NK-92 (cell line): Measurements from ENCODE around the gene SPEM1.

ENCODE experiments used
- DNase-seq: peaks from one replicate; lab custom pipeline; 2025; ENCODE audit not compliant: unreplicated experiment; lab: John Stamatoyannopoulos, UW

SPEM1 gene, protein sequence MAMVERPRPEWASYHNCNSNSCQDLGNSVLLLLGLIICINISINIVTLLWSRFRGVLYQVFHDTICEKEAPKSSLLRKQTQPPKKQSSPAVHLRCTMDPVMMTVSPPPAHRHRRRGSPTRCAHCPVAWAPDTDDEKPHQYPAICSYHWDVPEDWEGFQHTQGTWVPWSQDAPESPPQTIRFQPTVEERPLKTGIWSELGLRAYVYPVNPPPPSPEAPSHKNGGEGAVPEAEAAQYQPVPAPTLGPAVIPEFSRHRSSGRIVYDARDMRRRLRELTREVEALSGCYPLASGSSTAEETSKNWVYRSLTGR

DNA sequence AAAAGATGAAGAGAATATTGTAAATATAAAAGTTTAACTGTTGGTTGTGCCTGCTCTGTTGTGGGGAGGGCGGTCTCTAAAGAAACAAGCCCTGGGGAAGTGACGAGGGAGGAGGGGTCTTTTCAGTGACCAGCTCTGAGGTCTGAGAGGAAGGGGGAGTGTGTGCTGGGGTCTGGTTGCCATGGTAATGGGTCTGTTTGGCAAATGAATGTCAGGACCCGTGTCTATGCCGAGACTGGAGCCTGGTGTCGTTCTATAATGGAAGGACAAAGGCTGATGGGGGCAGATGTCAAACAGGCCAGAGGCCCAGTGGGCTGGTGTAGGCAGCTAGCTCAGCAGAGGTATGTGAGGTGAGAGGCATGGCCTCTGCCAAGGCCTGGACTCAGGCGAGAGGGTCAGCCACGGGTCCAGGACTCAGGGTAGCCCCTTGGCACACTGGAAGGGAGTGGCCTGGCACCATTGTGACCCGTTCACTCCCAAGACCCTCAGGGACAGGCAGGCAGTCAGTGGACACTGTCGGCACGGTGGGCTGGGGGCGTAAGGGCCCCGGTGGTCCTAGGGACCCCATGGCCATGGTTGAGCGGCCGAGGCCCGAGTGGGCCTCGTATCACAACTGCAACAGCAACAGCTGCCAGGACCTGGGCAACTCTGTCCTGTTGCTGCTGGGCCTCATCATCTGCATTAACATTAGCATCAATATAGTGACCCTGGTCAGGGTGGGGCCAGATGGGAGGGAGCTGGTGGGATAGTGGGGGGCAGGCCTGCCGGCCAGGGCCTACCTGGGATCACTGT is at the start of gene SPEM1:
Gene SPEM1, plus strand, starts transcription at position 506 of the 792 bp plus-strand sequence. Its CDS starts 61 bp downstream, at position 567.
- DNase-seq = no peak

DNA sequence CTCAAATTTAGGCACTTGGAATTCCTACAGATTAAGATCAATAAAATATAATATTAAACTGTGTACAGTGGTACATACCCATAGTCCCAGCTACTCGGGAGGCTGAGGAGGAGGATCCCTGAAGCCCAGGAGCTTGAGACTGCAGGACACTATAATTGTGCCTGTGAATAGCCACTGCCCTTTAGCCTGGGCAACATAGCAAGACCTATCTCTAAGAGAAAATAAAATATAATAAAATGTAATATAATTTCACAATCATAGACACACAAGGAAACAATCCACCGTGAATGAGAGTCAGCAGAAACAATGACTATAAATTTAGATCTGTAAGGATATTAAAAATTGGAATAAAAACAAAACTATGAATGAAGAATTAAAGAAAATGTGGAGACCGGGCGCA is 49.3 kb upstream of the SPEM1 start:
- DNase-seq = no peak

DNA sequence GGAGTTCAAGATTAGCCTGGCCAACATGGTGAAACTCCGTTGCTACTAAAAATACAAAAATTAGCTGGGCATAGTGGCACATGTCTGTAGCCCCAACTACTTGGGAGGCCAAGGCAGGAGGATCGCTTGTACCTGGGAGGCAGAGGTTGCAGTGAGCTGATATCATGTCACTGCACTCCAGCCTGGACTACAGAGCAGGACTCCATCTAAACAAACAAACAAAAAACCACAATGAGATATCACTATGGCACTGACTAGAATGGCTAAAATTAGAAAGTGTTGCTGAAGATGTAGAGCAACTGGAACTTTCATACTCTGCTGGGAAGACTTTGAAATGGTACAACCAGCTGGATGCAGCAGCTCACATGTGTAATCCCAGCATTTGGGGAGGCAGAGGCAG is 45.8 kb upstream of the SPEM1 start:
- DNase-seq = no peak

DNA sequence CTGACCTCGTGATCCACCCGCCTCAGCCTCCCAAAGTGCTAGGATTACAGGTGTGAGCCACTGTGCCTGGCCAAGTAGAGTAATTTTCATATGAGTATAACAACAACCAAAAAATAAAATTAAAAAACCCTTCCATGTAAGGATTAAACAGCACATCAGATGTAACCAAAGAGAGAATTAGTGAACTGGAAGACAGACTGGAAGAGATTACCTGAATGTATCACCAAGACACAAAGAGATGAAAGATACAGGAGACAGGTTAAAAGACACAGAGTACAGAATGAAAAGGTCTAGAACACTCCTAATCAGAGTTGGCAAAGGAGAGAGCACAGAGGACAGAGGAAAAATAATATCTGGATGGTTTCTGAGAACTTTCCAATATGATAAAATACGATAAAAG is 41.0 kb upstream of the SPEM1 start:
- DNase-seq = no peak

DNA sequence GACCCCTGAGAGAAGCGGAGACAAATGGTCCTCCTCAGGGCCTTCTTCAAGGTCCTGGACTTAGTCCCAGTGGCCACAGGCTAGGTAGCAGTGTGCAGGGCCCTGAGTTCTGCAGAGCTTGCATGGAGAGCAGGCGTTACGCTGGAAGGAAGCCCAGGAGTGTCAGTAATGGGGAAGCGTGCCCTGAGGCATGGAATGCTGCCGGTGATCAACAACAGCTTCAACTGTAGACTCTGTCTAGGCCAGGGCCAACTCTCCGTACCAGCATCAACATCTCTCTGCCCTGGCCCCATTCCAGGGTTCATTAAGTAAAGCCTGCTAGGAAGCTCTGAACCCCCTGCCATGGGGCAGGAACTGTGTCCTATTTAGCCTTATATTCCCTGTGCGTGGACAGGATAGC is 39.8 kb upstream of the SPEM1 start:
- DNase-seq = no peak

DNA sequence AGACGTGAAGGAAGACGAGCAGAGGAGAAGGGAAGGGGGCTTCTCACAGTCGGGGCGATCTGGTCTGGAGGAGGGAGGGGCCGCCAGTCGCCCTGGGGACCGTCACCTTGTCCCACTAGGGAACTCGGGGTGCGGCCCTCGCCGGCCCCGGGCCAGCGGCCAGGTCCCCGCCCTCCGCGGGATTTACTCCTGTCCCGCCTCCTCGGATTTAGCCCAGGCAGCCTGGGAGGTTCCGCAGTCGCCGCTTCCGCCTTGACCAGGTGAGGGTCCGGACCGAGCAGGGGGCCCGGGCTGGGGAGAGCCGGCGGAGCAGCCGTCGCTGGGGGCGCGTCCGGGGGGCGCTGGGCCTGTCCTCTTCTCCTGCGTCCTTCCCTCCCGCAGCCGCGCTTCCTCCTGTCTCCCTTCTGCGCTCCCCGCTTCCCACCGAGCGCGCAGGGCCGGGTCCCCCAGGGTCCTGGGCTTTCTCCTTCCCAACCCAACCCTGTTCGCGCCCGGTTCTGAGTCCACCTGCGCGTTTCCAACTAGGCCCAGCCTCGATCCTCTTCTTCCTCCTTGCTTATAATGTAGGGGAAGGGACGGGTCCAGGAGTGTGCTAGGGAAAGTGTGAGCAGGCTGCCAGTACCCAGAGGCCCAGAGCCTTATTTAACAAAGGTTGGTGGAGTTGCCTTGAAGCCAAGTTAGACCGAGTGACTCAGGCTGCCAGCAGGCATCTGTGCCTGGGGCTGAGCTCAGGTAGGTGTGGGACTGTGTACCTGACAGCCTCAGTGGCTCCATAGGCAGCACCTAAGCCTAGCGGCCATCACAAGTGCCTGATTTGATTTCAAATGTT is 39.1 kb upstream of the SPEM1 start, which contains the start of gene TNK1:
Gene TNK1, plus strand, starts transcription at position 235 of the 829 bp plus-strand sequence. CDS start 1,838 bp downstream, outside the sequence.
- no peak for DNase-seq

DNA sequence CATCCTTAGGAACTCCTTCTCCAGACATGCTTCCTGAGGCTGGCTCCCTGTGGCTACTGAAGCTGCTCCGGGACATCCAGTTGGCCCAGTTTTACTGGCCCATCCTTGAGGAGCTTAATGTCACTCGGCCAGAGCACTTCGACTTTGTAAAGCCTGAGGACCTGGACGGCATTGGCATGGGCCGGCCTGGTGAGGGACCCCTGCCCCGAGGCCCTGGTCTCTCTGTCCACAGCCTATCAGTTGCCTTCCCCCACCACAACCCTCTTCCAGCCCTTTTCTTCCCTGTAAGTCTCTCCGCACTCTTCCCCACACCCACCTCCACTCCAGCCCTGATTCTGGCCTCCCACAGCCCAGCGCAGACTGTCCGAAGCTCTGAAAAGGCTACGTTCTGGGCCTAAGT is 37.2 kb upstream of the SPEM1 start:
- no peak for DNase-seq

DNA sequence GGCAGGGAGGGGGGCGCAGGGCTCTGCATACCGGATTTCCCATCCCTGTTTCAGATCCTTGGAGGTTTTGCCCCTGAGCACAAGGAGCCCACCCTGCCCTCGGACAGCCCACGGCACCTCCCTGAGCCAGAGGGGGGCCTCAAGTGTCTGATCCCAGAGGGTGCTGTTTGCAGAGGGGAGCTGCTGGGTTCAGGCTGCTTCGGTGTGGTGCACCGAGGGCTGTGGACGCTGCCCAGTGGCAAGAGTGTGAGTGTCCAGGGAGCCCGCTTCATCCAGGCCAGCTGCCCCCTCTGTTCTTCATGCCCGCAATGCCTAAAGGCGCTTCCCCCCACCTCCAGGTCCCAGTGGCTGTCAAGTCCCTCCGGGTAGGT is 36.8 kb upstream of the SPEM1 start:
- no peak for DNase-seq

DNA sequence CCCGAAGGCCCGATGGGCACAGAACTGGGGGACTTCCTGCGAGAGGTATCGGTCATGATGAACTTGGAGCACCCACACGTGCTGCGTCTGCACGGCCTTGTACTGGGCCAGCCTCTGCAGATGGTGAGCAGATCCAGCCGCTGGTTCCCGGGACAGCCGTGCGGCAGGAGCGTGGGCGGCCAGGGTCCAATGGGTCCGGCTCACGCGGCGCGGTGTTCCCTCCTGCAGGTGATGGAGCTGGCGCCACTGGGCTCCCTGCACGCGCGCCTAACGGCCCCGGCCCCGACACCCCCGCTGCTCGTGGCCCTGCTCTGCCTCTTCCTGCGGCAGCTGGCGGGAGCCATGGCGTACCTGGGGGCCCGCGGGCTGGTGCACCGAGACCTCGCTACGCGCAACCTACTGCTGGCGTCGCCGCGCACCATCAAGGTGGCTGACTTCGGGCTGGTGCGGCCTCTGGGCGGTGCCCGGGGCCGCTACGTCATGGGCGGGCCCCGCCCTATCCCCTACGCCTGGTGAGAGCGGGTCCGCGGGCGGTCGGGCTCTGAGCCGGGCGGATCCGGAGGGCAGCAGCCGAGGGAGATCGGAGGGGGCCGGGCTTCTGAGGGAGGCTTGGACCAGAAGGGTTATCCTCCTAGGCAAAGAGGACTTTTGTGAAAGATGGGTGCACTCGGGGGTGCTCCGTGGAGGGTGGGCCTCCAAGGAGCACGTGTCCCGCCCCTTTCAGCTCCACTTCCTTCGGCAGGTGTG is 36.2 kb upstream of the SPEM1 start:
- DNase-seq = no peak

DNA sequence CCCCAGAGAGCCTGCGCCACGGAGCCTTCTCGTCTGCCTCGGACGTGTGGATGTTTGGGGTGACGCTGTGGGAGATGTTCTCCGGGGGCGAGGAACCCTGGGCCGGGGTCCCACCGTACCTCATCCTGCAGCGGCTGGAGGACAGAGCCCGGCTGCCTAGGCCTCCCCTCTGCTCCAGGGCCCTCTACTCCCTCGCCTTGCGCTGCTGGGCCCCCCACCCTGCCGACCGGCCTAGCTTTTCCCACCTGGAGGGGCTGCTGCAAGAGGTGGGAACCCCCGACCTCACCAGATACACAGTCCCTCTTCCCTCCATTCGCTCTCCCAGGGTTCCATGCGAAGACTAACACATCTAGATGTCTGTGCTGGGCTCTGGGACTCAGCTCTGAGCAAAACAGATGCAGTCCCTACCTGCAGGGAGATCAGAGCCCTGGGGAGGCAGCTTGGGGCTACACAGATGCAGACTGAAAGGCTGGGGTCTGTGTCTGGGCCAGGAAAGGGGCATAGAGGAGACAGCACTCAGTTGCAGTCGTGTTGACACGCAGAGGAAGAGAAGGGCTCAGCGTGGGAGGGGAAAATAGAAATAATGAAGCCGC is 35.5 kb upstream of the SPEM1 start:
- DNase-seq = no peak

DNA sequence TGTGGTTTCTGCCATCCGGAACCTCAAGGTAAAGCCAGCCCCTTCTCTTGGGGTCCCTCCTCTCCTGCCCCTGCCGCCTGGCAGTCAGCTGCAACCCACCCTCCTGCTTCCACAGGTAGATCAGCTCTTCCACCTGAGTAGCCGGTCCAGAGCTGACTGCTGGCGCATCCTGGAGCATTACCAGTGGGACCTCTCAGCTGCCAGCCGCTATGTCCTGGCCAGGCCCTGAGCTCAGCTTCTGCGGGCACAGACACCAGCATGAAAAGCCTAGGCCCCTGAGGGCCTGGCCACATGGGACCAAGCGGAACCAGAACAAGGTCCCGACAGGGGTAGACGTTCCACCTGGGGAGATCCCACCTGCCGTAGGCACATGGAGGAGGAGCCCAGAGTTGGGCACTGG is 31.3 kb upstream of the SPEM1 start:
- no peak for DNase-seq

DNA sequence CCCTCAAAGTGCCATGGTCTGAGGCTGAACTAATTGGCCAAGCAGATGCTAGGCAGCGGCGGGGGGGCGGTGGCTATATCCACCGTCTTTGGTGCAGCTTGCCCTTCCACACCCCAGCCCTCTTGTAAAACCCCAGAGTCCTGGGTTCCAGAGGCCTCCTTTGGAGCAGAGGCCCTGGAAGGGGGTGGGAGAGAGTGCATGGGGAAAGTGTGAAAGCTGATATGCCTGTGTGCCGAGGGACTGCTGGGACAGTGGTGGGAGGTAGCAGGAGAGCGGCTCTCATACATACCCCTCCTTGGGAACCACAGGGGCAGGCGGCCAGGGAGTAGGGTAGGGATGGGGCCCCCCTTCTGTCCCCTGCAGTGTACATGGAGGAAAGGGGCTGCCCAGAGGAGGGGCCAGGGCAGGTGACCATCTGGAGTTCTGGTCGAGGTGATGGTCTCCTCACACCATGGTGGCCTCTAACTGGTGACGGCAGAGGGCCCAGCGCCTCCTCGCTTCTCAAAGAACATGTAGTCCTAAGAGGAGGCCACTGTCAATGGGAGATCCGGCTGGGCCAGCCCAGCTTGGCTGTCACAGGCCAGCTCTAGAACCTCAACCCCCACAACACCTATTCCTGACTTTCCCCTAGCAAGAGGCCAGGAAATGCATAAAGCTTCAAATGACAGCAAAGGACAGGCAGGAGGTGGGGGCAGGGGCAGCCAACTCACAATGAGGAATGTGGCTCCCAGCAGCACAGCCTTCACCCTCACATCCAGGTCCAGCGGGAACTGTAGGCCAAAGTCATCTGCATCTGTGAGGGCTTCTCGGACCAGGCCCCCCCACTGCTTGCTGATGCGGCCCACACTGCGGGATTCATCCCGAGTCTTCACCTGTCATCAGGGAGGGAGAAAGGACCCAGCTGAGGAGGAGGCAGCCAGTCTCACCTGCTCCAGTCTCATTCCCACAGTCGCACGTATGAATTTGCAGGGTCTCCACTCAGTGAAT is 29.9 kb upstream of the SPEM1 start:
- no peak for DNase-seq

DNA sequence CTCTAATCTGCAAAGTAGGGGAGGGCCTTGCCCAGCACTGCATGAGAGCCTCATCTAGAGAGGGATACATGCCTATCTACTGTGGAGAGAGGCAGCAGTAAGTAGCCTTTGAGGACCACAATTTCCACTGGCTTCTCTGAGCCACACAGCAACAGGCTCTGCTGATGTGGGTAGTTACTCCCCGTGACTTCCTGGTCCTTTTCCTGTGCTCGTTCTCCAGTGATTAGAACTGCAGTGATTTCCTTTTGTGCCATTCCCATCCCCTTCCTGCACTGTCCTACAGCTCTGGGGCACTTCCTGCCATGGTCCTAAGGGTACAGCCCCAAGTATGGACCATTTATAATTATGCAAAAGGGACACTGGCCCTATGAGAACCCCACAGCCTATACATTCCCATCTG is 28.8 kb upstream of the SPEM1 start:
- DNase-seq = no peak

DNA sequence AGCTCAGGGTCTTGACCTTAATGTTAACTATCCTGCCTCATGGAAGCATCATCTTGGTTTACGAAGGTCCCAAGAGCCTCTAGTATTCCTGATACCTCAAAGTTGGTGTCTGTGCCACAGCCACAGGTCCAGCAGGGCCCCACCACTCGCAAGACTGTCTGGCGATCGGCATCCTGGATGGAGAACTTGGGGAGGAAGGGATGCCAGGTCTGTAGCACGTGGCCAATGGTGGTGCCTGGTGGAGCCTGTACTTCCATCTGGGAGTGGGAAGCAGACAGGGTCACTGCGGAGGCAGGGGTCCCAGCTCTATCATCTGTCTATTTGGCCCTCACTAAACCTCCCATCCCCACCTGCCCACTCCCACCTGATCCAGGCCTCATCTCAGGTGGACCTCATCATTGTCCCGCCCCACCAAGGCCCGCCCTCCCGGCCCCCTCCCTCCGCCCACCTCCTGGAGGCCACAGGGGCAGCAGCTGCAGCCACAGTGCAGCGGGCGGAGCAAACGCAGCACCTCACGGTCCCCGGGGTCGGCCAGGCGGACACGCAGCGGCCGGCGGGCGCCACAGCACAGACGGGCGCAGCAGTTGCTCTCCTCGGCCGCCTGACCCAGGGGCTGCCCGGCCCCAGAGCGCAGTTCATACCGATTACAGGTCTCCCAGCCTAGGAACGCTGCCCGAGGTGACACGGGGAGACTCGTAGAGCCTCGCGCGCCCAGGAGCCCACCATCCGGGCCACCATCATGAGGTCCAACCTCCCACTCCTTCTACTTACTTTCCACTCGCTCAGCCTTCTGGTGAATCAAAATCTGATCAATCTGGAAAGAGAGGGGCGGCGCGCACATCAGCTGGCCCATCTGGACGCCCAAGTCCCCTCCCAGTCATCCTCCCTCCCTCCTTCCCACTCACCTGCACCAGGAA is 27.2 kb upstream of the SPEM1 start:
- no peak for DNase-seq

DNA sequence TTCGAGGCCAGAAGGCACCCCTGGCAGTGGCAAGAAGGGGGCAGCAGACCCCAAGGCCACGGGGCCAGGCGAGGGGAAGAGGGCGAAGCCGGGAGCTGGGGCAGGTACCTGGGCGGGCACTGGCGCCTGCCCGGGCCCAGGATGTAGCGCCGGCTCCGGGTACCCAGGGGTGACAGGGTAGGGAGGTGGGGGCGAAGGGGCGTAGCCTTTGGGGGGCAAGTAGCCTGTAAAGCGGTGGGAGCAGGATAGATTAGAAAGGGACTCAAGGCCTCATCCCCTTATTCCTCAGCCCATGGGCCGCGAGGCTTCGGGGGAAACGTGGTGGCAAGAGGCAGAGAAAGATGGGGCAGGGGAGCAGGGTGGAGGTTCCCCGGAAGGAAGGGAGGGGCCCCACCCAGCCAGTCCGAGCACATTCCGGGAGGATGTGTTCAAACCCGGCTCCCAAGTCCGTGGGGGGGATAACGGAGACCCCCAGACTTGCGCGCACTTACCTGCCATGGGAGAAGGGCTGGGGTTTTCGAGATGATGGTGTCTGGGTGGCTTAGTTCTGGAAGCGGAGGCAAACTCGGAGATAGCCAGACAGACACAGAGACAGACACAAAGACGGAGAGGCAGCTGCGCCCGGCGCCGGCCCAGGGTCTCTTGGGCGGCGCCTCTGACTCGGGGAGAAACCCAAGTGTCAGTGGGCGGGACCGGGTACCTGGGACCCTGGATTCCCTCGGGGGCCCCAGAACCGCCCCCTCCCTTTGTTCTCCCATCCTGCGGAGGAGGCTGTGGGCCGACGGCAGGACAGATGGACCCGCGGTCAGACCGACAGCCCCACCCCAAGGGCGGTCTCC is 26.3 kb upstream of the SPEM1 start:
- DNase-seq = no peak

DNA sequence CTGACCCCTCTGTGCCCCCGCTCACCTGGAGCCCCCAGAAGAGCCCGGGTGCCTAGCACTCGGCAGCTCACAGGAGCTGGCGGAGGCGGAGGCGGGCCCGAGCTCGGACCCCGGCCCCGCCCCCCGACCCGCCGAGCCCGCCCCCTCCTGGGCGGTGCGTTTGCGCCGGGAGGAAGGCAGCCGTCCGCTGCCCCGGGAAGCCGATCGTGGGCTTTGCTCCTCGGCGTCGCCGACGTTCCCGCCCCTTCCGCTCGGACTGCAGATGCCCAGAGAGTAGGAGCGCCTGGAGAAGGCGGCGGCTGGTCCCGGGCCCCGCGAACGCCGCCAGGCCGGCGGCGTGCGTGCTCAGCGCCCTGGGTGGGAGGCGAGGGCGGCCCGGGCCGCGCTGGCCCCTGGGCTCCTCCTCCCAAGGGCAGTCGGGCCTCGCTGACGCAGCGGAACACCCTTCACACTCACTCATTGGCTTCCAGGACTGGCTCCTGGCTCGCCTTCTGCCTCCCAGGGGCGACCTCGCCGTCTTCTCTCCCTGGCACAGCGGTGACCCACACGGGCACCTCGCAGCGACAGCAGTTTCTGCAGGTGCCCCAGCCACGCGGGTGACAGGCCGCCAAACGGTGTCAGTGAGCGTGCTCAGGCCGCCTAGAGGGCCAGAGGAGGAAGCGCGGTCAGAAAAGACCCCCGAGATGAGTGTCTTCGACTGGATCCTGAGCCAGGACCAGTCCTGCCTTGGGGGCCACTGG is 25.5 kb upstream of the SPEM1 start, which contains the start of gene PLSCR3:
Gene PLSCR3, minus strand, starts transcription at position 74 of the 740 bp plus-strand sequence. CDS start 415 bp downstream, outside the sequence.
- DNase-seq = no peak

DNA sequence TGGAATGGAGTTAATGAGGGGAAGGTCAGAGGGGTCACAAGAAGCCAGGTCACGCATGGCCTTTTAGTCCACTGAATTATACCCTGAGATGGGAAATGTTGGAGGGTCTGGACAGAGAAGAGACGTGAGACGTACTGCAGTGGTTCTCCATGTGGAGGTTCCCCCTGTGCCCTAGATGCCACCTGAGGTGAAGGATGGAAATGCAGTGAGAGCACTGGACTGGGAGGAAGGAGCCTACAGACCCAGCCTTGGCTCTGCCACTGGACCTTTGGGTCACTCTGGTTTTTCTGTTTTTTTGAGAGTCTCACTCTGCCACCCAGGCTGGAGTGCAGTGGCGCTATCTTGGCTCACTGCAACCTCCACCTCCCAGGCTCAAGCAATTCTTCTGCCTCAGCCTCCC is 24.0 kb upstream of the SPEM1 start:
- DNase-seq = no peak
